GM18519 (cell line): ENCODE data around the gene SLC12A9.
"Not testable (repeated sequence)": the region's sequence is repeated elsewhere in the genome, so short reads cannot be mapped to it uniquely, and the experiment has no call there.

Experiments
- ATAC-seq: cut with Tn5 transposase; IDR thresholded peaks from one replicate; pipeline ENCODE4 v1.9.1; 2021; ENCODE audit warnings: mild to moderate bottlenecking, moderate library complexity; ENCODE audit not compliant: unreplicated experiment, low FRiP score

The SLC12A9 gene

GRCh38 chr7:100894860-100895700 lies 42.6 kb downstream of the SLC12A9 start:
- no peak for ATAC-seq

GRCh38 chr7:100895701-100895955 lies 43.1 kb downstream of the SLC12A9 start, which contains the start of gene ACHE:
TSS of gene ACHE (minus strand) at chr7:100895888. CDS start at chr7:100894232, 1,656 bp downstream.
- no peak for ATAC-seq

- no peak for ATAC-seq
These were observed 43.6 kb downstream of the SLC12A9 start for GRCh38 chr7:100895956-100896731.

GRCh38 chr7:100896732-100897608 lies 44.5 kb downstream of the SLC12A9 start:
- no peak for ATAC-seq

GRCh38 chr7:100897772-100898454 lies 45.4 kb downstream of the SLC12A9 start:
- ATAC-seq = no peak

- no peak for ATAC-seq
These were observed 46.9 kb downstream of the SLC12A9 start for GRCh38 chr7:100899432-100899831.

- ATAC-seq = no peak
These were observed 48.5 kb downstream of the SLC12A9 start for GRCh38 chr7:100900978-100901377.

- no peak for ATAC-seq
These were observed 49.4 kb downstream of the SLC12A9 start for GRCh38 chr7:100901921-100902332.

GRCh38 chr7:100902638-100903037 lies 50.1 kb downstream of the SLC12A9 start:
- no peak for ATAC-seq

GRCh38 chr7:100908512-100908911 lies 56.0 kb downstream of the SLC12A9 start:
- ATAC-seq = no peak

GRCh38 chr7:100910443-100910842 lies 57.9 kb downstream of the SLC12A9 start:
- not testable (repeated sequence) for ATAC-seq

- no peak for ATAC-seq
These were observed 59.0 kb downstream of the SLC12A9 start for GRCh38 chr7:100911484-100911883.

- ATAC-seq = no peak
These were observed 61.8 kb downstream of the SLC12A9 start for GRCh38 chr7:100914208-100914878.

- no peak for ATAC-seq
These were observed 62.5 kb downstream of the SLC12A9 start for GRCh38 chr7:100914879-100915447.
